ENCODE measurements around the gene TKTL1.
"Not testable (repeated sequence)": the region's sequence is repeated elsewhere in the genome, so short reads cannot be mapped to it uniquely, and the experiment has no call there.

TKTL1 gene

DNA sequence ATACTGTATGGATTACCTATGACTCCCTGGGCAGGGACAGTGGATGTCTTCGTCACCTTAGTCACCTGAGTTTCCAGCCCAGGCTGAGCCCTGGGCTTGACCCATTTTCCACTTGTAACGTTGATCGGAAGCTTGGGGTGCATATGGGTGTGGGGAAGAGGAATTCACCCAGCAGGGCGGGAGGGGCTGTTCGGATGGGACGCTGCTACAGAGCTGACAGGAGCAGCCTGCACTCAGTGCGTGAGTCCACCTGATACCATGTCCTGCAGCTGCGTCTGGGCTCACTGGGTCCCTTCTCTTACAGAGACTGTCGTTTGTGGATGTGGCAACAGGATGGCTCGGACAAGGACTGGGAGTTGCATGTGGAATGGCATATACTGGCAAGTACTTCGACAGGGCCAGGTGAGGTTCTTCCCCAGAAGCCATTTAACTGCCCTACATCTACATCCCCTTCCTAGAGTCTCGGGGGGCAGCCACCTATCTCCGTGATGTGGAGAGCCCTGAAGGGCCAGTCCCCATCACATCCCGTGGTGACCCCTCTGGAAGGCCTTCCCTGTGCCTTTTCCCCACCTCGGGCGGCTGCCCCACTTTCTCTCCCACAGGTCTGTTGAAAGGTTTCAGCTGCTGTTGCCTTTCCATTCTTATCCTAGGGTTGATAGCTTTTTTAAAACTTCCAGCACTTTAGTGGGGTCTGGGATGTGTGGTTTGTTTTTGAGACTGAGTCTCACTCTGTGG is 13.6 kb downstream of the TKTL1 start:
- DNase-seq (ENCODE audit: low spot score) = no peak

DNA sequence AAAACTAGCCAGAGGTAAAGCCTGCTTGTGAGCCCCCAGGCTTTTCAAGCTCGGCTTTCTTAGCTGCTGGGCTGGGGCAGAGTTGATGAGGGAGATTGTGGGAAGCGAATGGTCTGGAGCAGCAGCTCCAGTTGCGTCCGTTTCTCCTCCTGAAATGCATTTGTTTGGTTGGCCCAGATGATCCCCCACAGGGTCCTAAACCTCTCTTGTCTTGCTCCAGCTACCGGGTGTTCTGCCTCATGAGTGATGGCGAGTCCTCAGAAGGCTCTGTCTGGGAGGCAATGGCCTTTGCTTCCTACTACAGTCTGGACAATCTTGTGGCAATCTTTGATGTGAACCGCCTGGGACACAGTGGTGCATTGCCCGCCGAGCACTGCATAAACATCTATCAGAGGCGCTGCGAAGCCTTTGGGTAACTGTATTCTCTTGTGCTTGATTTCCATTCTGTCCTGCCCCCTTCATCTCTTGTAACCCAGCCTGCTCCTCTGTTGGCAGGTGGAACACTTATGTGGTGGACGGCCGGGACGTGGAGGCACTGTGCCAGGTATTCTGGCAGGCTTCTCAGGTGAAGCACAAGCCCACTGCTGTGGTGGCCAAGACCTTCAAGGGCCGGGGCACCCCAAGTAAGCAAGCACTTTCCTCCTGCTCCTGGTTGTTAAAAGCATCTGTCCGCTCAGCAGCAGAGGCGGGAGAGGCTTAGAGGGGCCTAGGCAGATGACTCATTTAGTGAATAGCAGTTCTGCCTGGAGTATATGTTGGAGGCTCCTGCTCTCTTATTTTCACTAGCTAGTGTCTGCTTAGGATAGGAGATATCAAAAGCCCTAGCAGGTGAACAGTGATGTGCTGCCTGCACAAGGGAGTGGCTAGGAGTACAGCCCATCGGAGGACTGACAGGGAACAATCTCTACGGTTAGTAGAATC is 15.3 kb downstream of the TKTL1 start:
- DNase-seq (ENCODE audit: low spot score) = no peak

DNA sequence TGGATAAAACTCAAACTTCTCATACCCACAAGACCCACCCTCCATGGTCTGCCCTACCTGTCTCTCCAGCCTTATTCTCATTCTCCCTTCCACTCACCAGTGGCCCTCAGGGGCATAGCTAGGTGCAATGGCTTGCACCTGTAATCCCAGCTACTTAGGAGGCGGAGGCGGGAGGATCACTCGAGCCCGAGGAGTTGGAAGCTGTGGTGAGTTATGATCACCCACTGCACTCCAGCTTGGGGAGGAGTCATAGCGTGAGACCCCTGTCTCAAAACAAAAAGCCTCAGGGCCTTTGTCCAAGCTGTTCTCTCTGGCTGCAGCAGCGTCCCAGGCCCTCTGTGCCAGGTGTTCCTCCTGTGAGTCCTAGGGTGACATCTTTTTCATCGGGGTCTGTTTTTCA is 16.5 kb downstream of the TKTL1 start:
- no peak for DNase-seq (ENCODE audit: low spot score)

DNA sequence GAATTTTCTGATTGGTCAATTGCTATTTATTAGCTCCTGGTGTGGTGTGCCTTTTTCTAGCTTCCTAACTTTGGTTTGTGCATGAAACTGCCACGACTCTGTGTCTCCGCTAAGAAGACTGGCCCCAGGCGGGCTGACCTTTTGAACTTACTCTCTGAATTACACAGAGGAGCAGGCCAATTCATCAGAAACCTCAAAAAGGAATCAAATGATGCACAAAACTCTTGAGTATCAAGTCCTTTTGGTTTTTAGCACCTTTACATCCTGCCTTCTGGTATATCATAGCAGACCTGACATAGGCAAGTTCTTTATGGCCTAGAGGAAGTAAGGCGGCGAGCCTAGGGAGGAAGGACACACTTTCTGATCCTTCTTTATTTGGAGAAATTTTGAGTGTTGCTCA is 17.6 kb downstream of the TKTL1 start:
- DNase-seq (ENCODE audit: low spot score) = no peak

DNA sequence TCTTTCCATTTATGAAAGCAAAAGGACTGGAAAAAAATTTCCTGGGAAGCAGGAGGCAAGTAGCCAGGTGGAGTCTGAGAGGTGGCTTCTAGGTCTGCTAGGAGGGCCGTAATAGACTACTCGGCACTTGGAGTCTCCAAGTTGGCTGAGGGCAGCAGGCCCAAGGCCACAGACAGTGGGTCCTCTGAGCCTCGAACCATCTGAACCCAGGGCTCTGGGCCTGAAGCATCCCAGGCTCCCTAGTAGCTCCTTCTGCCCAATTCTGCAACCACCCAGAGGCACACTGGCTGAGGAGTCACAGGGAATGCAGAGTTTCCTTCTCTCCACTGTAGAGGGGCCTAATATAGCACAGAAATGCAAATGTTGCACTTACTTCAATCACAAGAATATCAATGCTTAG is 19.8 kb downstream of the TKTL1 start:
- no peak for DNase-seq (ENCODE audit: low spot score)

DNA sequence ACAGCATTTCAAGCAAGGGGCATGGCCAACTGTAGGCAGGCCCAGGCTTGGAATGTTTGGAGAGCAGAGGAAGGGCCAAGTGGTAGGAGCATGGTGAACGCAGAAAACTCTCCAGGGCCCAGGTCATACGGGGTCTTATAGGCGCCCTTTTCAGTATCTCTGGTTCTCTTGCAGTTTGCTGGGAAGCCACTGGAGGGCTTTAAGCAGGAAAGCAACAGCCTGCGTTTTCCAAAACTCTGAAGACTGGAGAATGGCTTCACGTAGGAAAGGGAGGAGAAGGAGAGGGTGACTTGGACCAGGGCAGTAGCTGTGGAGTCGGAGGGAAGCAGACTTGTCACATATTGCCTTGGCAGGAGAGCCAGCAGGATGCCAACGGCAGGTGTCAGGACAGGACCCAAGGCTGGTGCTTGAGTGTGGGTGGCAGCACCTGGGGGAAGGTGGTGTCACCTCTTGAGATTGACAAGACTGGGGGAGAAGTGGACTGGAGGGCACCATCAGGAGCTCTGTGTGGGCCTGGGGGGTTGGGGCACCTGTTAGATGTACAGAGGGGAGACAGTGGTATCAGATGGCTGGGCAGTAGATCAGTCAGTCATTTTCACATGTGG is 21.9 kb downstream of the TKTL1 start:
- peak; percentile 20 for DNase-seq (ENCODE audit: low spot score)

DNA sequence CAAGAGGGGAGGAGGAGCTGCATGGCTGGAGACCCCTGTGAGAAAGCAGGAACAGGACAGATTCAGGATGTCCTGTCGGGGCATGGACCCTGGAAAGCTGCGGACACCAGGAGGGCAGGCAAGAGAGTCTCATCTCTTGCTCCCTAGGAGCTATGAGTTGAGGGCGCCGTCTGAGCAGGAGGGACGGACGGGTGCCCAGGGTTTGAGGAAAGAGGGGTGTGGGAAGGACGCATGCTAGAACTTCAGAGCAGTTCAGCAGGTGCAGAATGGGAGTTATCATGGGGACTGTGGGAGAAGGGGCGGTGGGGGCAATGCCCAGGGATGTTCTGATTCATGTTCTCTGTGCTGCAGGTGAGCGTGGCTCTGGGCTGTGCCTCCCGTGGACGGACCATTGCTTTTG is 24.8 kb downstream of the TKTL1 start:
- DNase-seq (ENCODE audit: low spot score) = no peak

DNA sequence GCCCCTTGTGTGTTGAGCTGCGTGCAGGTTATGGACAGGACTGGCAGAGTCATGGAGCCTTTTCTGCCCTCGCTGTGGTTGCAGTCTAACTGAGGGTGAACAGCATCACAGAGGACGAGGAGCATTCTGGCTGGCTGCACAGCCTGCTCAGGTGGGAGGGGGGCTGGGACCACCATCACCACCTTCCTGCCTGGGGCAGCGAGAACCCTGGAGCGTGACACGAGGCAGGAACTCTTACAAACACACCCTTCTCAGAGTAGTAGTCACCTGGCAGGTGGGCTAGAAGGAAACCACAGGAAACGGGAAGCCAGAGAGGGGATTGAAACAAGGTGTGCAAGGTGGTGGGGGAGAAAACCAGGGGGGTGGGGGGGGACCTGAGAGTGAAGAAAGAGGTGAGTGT is 25.6 kb downstream of the TKTL1 start:
- no peak for DNase-seq (ENCODE audit: low spot score)

DNA sequence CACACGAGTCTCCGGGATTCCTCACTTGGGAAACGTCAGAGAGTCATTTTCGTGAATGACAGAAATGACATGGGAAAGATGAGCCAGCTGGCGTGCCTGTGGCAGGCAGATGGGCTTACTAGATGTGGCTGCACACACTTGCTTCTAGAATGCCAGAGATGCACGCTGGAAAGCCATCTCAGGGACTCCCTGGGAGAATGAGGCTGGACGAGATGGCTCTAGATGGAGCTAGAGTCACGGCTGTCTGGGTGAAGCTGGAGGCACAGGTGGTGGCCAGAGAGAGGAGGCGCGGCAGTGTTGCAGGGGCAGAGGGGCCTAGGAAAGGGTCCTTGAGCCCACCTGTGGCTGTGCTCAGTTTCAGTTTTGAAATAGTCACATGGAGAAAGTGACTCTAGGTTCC is 26.0 kb downstream of the TKTL1 start:
- no peak for DNase-seq (ENCODE audit: low spot score)

DNA sequence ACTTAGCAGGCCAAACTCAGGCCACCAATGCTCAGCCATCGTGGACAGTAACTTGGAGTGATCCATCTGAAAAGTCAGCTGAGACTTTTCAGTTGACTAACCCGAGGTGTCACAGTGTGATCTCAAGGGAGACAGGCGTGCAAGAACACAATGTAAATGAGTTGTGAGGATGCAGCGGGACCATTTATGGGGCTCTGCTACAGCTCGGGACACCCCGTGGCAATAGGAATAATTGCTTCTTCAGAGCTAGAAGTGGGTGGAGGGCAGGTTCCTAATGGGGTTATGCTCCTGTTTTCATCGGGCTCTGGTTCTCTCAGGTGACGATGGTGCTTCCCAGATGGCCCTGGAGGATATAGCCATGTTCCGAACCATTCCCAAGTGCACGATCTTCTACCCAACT is 27.3 kb downstream of the TKTL1 start:
- DNase-seq (ENCODE audit: low spot score) = no peak

DNA sequence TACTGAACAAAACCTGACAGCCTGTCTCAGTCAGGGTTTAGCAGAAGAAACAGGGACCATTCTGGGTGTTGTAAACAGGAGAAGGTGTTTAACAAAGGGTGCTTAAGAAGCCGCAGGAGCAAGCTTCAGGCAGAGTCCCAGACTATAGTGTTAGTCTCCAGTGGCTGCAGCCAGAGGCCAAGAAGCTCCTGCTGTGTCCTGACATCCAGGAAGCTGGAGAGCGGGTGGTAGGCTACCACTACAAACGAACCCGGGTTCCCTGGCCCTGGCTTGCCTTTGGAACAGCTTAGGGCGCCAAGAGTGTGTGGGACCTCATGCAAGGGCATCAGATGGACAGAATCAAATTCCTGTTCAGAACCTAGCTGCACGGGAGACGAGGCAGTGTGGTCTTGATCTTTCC is 27.9 kb downstream of the TKTL1 start:
- no peak for DNase-seq (ENCODE audit: low spot score)

DNA sequence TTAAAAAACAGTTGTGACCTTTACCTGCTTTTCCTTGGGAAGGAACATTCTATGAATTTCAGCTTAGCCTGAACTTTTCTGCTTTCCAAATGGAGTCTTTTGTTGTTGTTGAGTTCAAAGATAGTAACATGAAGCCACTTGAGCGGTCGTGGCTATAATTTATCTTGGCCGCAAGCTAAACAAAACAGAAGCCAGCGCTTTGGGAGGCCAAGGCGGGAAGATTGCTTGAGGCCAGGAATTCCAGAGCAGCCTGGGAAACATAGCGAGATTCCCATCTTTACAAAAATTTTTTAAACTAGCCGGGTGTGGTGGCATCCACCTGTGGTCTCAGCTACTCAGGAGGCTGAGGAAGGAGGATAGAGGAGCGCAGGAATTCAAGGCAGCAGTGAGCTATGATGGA is 29.9 kb downstream of the TKTL1 start:
- no peak for DNase-seq (ENCODE audit: low spot score)

DNA sequence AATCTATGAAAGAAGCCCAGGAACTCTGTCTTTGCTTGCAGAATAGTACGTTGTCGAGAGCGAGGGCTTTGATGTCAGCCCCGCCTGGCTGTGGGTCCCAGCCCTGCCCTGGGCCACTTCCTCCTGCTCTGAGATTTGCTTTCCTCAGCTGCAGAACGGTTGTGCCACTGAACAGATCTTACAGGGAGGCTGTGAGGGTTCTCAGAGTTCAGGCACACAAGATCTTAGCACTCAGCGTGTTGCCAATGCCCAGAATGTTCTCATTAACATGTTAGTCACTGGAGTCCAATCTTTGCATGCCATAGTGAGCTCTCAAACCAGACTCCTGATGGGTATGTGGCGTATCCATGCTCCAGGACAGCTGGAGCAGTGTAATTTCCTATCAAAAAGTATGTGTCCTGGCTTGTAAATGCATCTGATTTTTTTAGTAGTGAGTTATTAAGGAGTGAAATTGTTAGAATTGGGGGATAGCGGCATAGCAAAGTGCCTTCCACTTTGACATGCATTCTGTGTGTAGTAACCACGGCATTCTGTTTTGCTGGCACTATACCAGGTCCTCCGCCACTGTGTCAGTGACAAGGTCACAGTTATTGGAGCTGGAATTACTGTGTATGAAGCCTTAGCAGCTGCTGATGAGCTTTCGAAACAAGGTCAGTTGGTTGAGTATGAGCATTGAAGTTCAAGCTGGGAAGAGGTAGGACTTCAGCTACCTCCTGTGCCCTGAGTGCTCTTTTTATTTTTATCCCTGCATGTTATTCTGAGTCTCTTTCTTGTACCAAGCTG is 31.6 kb downstream of the TKTL1 start:
- no peak for DNase-seq (ENCODE audit: low spot score)

DNA sequence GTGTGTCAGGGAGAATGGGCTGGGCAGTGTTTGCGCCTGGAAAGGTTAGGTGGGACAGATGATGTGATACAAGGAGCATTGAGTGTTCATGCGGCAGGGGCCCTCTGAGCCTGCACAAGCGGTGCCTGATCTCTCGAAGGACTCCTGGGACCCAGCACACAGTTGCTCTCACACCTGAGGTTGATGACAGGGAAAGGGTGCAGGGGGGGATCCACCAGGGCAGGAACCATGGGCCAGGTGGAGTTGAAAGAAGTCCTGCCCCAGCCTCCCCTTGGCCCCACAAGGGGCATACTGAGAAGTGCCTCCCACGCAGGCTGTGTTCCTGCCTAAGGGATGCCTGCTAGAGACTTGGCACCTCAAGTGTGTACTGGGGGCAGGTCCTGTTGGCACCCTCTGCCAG is 33.1 kb downstream of the TKTL1 start:
- DNase-seq (ENCODE audit: low spot score) = no peak

DNA sequence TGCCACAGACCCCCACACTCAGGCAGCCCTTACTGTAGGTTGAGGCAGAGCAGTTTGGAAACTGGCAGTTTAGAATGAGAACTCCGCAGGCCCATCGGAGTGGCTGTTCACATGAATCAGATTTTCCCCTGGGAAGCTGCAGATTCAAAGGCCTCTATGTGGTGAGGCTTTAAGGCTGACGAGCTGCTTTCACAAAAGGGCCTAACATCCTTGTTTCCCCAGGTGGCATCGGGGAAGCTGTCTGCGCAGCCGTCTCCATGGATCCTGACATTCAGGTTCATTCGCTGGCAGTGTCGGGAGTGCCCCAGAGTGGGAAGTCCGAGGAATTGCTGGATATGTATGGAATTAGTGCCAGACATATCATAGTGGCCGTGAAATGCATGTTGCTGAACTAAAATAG is 33.7 kb downstream of the TKTL1 start:
- no peak for DNase-seq (ENCODE audit: low spot score)

DNA sequence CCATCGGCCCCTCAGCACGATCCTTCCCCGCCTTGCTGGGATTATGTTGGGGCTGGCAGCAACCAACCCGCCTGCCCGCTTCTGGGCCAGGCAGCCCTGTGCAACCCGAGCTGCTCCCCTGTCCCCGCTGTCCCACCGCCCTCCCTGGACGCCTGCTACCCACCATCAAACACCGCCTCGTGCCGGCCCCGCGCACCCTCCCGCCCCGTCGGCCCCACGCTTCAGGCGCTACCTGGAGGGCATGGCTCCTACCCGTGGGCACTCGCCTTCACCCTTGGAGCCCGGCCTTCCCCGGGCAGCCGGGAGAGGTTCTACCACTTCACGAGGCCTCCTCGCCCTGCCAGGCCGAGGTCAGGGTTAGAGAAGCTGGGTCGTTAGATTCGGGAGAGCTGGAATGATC is 37.0 kb downstream of the TKTL1 start:
- no peak for DNase-seq (ENCODE audit: low spot score)

DNA sequence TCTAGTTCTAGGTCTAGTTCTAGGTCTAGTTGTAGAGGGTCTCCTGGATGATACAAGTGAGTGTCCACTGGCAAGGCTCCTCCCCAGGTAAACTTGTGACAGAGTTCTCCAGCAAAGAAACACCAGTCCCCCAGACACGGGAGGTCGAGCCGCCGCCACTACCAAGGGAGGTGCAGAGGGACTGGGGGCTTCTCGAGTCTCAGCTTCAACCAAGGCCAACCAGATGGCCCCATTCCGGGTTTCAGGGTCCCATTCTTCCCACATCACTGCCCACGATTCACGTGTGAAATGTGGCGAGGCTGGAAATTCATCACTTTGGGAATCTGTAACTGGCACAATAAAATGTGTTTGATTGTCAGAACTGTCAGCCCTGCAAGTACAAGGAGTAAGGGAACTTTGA is 37.5 kb downstream of the TKTL1 start:
- no peak for DNase-seq (ENCODE audit: low spot score)

DNA sequence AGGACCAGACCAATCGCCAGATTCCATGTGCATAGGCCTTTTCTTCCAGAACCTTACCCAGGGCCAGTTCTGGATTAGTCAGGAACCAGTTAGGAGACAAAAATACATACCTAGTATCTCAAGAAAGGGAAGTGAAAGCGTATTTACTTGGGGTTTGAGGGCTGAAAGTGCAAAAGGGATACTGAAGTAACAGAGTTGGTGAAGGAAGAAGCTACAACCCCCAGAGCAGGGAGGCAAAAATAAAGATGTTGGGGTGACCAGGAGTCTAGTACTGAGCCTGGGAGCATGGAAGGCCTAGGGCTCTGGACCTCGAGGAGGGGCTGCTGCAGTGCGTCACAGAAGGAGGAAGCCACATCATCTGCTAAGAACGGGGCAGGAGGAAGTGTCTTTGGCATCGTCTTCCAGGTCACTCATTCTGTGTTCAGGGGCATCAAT is 38.3 kb downstream of the TKTL1 start:
- no peak for DNase-seq (ENCODE audit: low spot score)

DNA sequence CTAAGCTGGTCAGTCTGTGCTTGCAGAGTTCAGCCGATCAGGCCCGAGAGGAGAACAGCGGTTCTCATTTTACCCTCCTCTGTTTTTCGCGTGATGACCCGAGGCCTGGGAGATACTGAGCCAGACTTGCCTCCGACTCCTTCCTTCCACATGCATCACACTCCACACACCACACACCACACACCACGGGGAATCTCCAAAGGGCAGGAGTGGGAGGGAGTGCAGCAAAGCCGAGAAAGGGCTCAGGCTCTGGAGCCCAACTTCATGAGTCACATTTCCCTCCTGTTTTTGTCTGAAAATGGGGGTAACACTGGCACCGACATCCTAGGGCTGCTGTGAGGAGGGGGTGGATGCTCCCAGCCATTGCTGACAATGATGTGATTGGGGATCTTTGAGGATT is 38.9 kb downstream of the TKTL1 start:
- no peak for DNase-seq (ENCODE audit: low spot score)

DNA sequence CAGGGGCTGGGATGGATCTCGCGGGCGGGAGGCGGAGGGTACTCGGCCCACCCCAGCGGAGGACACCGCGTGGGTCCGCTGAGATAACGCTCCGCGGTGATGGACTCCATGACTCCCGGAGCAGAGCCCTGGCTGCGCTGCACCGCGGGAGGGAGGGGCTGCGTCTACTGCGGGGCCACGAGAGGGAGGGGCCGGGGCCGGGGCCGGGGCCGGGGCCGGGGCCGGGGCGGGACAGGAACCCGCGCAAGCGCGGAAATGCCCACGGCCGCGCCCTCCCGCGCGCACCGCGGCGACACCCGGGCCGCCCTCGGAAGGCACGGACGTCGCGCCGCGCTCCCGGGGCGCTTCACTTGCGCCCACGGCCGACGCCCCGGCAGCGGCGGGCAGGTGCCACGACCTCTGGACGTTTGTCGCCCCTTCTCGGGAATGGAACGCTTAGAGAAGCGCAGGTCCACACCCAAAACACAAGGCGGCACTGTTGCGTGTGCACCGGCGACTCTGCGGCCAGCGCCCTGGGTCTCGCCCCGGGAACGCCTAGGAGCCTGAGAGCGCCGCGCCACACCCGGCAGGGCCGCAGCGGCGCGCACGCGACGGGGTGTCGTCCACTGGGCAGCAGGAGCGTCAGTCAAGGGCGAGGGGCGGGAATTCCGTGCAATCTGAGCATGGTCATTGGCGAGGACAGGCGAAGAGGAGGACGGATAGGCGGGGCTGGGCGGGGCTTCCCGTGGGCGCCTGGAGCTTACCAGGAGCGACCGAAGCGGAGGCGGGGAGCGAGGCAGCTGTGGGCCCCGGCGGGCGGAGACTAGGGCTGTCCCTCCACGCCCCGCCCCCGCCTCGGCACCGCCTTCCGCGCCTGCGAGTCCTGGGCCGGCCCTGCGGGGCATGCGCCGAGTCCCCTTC is 46.1 kb downstream of the TKTL1 start:
- DNase-seq (ENCODE audit: low spot score) = not testable (repeated sequence)

DNA sequence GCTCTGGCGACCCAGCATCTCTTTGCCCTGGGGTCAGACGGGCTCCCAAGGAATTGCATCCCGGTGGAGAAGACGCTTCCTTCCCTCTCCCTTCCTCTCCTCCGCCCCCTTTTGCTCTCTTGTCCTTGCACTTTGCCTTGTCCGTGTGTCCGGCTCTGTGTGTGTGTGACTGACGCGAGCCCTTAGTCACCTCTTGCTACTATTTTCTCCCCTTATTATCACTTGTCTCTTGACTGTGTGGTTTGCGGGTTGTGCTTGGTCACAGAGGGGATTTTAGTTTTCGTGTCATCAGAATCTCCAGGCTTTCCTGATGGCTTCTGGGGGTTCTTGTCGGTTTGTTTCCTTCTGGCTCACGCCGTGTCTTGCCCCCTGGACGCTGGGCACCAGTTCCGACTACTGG is 47.5 kb downstream of the TKTL1 start:
- not testable (repeated sequence) for DNase-seq (ENCODE audit: low spot score)
